Cardiac muscle cell (in vitro differentiated cells and primary cell): ENCODE measurements around the gene ZNF469. TPM values are rescaled to one million over a fixed set of nuclear protein-coding genes. Genes with fewer than 3 reads are reported as not detected.
A peak's percentile ranks its signal among the peaks of the same experiment; 100 is the strongest.

Experiments
- DNase-seq, 2 donors: peaks; one replicate each; pipeline versions ENCODE4 v3.0.0 to v3.0.0-alpha.2; 2010 to 2017; ENCODE audit warnings: low read depth in 1 of 2, low spot score in 1 of 2
- H3K27ac ChIP-seq: fragments of 200-600 bp; sonication (generic); 2 replicates; pipeline ENCODE4 v1.5.1; 2016
- H3K27me3 ChIP-seq: fragments of 200-600 bp; sonication (generic); 2 replicates; pipeline ENCODE4 v1.6.0; 2016; ENCODE audit warnings: control low read depth
- H3K36me3 ChIP-seq: fragments of 200-600 bp; sonication (generic); 2 replicates; pipeline ENCODE4 v1.5.1; 2016; ENCODE audit warnings: control low read depth
- H3K4me1 ChIP-seq: fragments of 200-600 bp; sonication (generic); 2 replicates; pipeline ENCODE4 v1.8.1; 2017; ENCODE audit warnings: low read depth, mild to moderate bottlenecking, mixed run types
- H3K4me3 ChIP-seq: fragments of 200-600 bp; sonication (generic); 2 replicates; pipeline ENCODE4 v1.5.1; 2016; ENCODE audit warnings: mild to moderate bottlenecking
- H3K9me3 ChIP-seq: fragments of 200-600 bp; sonication (generic); 2 replicates; pipeline ENCODE4 v1.5.1; 2017; ENCODE audit warnings: low read depth, mild to moderate bottlenecking, control low read depth
- polyA plus RNA-seq: library from polyadenylated mRNA; unstranded; fragments of >200 nt; fragmentation: Nextera tagmentation; extraction: Ambion mirVana; gene quantifications from 2 replicates; pipeline ENCODE4 v1.2.1, GENCODE V29; 2016
- total RNA-seq: library from RNA; depleted of rRNA; stranded (reverse); fragments of >200 nt; gene quantifications from 2 replicates; pipeline ENCODE4 v1.2.3, GENCODE V29; 2016
- TF ChIP-seq, protein P1 (sequence below): IDR thresholded peaks from 2 replicates; pipeline ENCODE4 v1.5.1; 2012; ENCODE audit warnings: low read depth, mild to moderate bottlenecking, low read length

ZNF469 gene
- total and polyA plus RNA-seq, 2 experiments from 2014 or later, result 0.09 to 0.24 TPM

DNA sequence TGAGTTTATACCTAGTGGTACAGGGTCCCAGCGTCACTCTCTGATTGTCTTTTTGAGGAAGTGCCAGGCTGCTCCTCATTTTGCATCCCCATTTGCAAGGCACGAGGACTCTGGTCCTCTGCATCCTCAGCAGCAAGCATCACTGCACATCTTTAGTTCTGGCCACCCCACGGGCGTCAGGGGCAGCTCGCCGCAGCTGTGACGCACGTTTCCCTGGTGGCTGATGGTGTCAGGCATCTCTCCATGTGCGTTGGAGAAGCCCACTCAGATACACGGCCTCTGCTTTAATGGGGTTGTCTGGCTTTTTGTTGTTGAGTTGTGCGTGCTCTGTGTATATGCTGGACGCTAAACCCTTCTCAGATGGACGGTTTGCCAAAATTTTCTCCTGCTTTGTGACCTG is 45.2 kb upstream of the ZNF469 start:
- Histone ChIP-seq H3K36me3 (no peaks in the 10 kb centered on the region), H3K27me3 (no peaks in the 10 kb centered on the region), H3K4me1 (no peaks in the 10 kb centered on the region), H3K9me3 (no peaks in the 10 kb centered on the region), H3K27ac (no peak overlapping the region), H3K4me3 (no peak overlapping the region)
- TF ChIP-seq, protein P1, sequence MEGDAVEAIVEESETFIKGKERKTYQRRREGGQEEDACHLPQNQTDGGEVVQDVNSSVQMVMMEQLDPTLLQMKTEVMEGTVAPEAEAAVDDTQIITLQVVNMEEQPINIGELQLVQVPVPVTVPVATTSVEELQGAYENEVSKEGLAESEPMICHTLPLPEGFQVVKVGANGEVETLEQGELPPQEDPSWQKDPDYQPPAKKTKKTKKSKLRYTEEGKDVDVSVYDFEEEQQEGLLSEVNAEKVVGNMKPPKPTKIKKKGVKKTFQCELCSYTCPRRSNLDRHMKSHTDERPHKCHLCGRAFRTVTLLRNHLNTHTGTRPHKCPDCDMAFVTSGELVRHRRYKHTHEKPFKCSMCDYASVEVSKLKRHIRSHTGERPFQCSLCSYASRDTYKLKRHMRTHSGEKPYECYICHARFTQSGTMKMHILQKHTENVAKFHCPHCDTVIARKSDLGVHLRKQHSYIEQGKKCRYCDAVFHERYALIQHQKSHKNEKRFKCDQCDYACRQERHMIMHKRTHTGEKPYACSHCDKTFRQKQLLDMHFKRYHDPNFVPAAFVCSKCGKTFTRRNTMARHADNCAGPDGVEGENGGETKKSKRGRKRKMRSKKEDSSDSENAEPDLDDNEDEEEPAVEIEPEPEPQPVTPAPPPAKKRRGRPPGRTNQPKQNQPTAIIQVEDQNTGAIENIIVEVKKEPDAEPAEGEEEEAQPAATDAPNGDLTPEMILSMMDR, result no peak
- no peak for DNase-seq

DNA sequence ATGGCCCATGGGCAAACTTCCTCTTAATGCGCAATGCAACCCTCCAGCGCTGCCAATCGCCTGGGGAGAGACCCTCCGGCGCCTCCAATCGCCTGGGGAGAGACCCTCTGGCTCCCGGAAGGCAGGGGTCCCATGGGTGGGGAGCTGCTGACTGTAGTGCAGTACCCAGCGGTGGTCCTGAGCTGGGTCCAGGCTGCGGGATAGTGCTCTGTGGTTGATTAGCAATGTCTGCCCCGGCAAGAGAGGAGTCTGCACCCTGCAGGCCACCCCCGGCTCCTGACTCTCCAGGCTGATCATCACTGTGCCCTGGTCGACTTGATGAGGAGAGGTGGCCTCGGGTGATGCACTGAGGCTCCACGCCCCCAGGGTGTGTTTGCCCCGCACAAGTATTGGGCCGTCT is 44.6 kb upstream of the ZNF469 start:
- Histone ChIP-seq H3K27ac (no peak overlapping the region), H3K36me3 (no peaks in the 10 kb centered on the region), H3K4me3 (no peak overlapping the region), H3K27me3 (no peaks in the 10 kb centered on the region), H3K9me3 (no peaks in the 10 kb centered on the region), H3K4me1 (no peaks in the 10 kb centered on the region)
- DNase-seq, result peak in 1 of 2 donors; percentile 10
- TF ChIP-seq, protein P1, result no peak

DNA sequence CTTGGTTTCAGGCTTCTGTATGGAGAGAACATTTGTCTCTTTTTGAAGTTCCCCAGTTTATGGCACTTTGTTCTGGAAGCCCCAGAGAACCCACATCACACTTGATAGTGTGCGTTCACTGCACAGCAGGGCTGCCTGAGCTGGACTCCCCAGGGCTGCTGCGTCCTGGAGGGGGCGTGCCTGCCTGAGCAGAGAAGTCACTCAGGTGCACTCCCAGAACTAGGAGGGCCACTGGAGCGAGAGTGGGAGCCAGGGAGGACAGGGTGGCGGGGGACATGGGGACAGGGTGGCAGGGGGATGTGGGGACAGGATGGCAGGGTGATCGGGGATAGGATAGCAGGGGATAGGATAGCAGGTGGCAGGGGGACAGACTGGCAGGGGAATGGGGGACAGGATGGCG is 43.9 kb upstream of the ZNF469 start:
- Histone ChIP-seq H3K9me3 (no peaks in the 10 kb centered on the region), H3K27me3 (no peaks in the 10 kb centered on the region), H3K4me1 (no peaks in the 10 kb centered on the region), H3K27ac (no peak overlapping the region), H3K4me3 (no peak overlapping the region), H3K36me3 (no peaks in the 10 kb centered on the region)
- DNase-seq, result no peak
- TF ChIP-seq, protein P1, result no peak

DNA sequence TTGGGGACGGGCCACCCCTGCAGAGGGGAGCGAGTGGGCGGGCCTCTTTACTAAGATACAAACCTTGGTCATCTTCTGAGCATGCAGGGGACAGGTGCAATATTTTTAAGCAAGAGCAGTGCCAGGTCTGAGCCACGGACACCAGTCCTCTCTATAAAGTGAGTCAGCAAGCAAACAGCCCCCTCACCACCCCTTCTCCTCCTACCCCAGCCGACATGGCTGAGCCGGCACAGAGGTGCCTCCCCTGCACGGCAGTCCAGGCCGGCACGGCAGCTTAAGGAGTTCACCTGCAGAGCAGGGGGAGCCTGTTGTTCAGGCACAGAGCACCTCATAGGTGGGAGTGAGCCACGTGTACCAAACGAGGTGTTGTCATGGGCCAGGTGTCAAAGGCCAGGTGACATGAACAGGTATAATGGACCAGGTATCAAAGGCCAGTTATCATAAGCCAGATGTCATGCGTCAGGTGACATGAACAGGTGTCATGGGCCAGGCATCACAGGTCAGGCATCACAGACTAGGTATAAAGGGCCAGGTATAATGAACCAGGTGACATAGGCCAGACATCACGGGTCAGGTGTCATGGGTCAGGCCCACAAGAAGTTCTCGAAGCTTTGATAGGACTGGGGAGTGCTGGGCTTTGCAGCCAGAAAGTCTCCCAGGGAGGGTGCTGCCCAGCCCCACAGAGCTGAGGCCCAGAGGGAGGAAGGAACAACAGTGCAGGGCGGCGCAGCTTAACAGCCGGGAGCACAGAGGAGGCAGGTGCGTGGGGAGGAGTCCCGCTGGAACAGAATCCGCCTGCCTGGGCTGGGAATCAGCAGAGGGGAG is 42.6 kb upstream of the ZNF469 start:
- Histone ChIP-seq H3K27me3 (no peaks in the 10 kb centered on the region), H3K36me3 (no peaks in the 10 kb centered on the region), H3K4me3 (no peak overlapping the region), H3K4me1 (no peaks in the 10 kb centered on the region), H3K9me3 (no peaks in the 10 kb centered on the region), H3K27ac (no peak overlapping the region)
- no peak for DNase-seq
- TF ChIP-seq, protein P1, result no peak

DNA sequence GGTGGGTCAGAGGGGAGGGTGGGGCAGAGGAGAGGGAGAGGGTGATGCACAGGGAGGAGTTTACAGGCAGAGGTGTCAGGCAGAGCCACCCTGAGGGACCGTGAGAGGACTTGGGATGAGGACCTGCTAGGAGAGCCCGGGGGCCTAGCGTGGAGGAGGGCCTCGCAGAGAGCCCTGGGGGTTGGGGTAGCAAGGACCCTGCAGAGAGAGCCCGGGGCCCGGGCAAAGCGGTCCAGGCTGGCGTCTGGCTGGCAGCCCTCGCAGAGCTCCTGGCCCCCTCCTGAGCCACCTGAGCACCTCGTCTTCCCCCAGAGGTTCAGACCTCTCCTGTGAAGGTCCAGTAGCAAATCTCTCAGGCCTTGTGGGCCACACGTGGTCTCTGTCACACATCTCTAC is 42.0 kb upstream of the ZNF469 start:
- Histone ChIP-seq H3K9me3 (no peaks in the 10 kb centered on the region), H3K36me3 (no peaks in the 10 kb centered on the region), H3K27me3 (no peaks in the 10 kb centered on the region), H3K4me1 (no peaks in the 10 kb centered on the region), H3K4me3 (no peak overlapping the region), H3K27ac (no peak overlapping the region)
- TF ChIP-seq, protein P1, result no peak
- no peak for DNase-seq
